Adrenal gland (tissue), 12 donors: Measurements from ENCODE around the gene RNF135. TPM values are rescaled to one million over a fixed set of nuclear protein-coding genes. Genes with fewer than 3 reads are reported as not detected.
"Not testable (repeated sequence)": the region's sequence is repeated elsewhere in the genome, so short reads cannot be mapped to it uniquely, and the experiment has no call there.

Source experiments
- DNase-seq, 7 donors: peaks; one replicate each; pipeline ENCODE4 v3.0.0-alpha.2; 2019 to 2020
- H3K27ac ChIP-seq, 5 donors: fragments of 200-600 bp; sonication (generic) in 4 of 5; 1 replicate in 3 of 5; 2 replicates in 2 of 5; pipeline versions ENCODE4 v1.5.1 to v1.8.0; 2016 to 2020; ENCODE audit warnings: mild to moderate bottlenecking in 1 of 5
- H3K27me3 ChIP-seq: fragments of 200-600 bp; 2 replicates; pipeline ENCODE4 v1.8.0; 2021
- H3K36me3 ChIP-seq, 2 donors: fragments of 200-600 bp; replicated peaks in 1 of 2; 1 replicate in 1 of 2; 2 replicates in 1 of 2; pipeline versions ENCODE4 v1.5.1 to v1.8.0; 2018 to 2022
- H3K4me1 ChIP-seq, 2 donors: fragments of 200-600 bp; replicated peaks in 1 of 2; 1 replicate in 1 of 2; 2 replicates in 1 of 2; pipeline versions ENCODE4 v1.5.1 to v1.8.0; 2018 to 2021
- H3K4me3 ChIP-seq, 4 donors: fragments of 200-600 bp; sonication (generic) in 3 of 4; one replicate each; pipeline ENCODE4 v1.5.1; 2016 to 2018
- H3K9me3 ChIP-seq, 3 donors: fragments of 200-600 bp; sonication (generic) in 1 of 3; replicated peaks in 1 of 3; 1 replicate in 2 of 3; 2 replicates in 1 of 3; pipeline versions ENCODE4 v1.5.1 to v1.8.0; 2016 to 2021
- CTCF ChIP-seq, 6 experiments: fragments of 450-650 bp in 4 of 6; fragments of 200-600 bp in 2 of 6; sonication (generic) in 1 of 6; IDR thresholded peaks; 1 replicate in 5 of 6; 2 replicates in 1 of 6; pipeline versions ENCODE4 v1.5.1 to v1.8.0; 2016 to 2021; ENCODE audit warnings: antibody characterized with exemption in 6 of 6, mild to moderate bottlenecking in 2 of 6, moderate library complexity in 1 of 6
- POLR2A ChIP-seq, 2 donors: fragments of 450-650 bp; IDR thresholded peaks; one replicate each; pipeline ENCODE4 v1.6.1; 2017; ENCODE audit warnings: antibody characterized with exemption in 2 of 2, mild to moderate bottlenecking in 2 of 2, moderate library complexity in 1 of 2
- WGBS, 4 donors: extraction: QIAGEN DNeasy Blood & Tissue Kit in 2 of 4; methylation state at CpG; one replicate each; pipeline versions ENCODE4 v1.1.5 to v1.1.7; 2013 to 2017; 5-methylcytosine and 5-hydroxymethylcytosine counted together
- intact Hi-C, 2 donors: fragments of 100-400 bp; cut with DNase I; formaldehyde crosslinking; loops; one replicate each; pipeline versions ENCODE4 v1.14.1 to v1.15.0; 2022 to 2023
- polyA plus RNA-seq, 3 donors: library from polyadenylated mRNA; stranded (reverse); fragments of 200-250 nt in 2 of 3; fragments of 350-450 nt in 1 of 3; fragmentation: Illumina TruSeq in 1 of 3; extraction: RNeasy Lipid Tissue Mini Kit (QIAGEN cat#74804) in 1 of 3; gene quantifications; one replicate each; pipeline ENCODE4 v1.2.3, GENCODE V29; 2013 to 2014
- total RNA-seq, 9 donors: library from RNA; depleted of rRNA in 4 of 9; stranded (reverse); fragments of >200 nt in 4 of 9; fragments of 120-200 nt in 1 of 9; fragmentation: NEBNext Ultra II Directional in 1 of 9; extraction: Animal tissue kit (Norgen Biotek cat#: 25700) in 1 of 9; gene quantifications; one replicate each; pipeline versions ENCODE4 v1.1.0 to v1.2.4, GENCODE V29; 2013 to 2023
- donor health status: healthy with polysubstance abuse.
- donor health status: Bipolar disorder and iron deficiency.
- donor health status: DM: yes; HTN: yes; CAD: no.
- donor health status: DM: no; HTN: no; CAD: no.
- donor health status: DM: no; HTN: no; CAD: no.
- donor health status: DM: yes; HTN: yes; CAD: no.

Gene RNF135
- total and polyA plus RNA-seq, 12 donors = 7.4 to 35.6 (median 21.5) TPM

GRCh38 chr17:30975042-30975820 lies 4.4 kb downstream of the RNF135 start:
- no peak for TF ChIP-seq CTCF (IDR thresholded peaks at IDR 0.05)
- TF ChIP-seq POLR2A (IDR thresholded peaks at IDR 0.05) = no peak
- DNase-seq = no peak
- Histone ChIP-seq H3K36me3 (no peaks in the 10 kb centered on the region), H3K4me1 (peaks cover 0 to 15% of the 10 kb centered on the region in 2 donors), H3K4me3 (no peak overlapping the region), H3K27ac (no peak overlapping the region), H3K27me3 (no peaks in the 10 kb centered on the region), H3K9me3 (no peaks in the 10 kb centered on the region)
- intact Hi-C loops = no loop called here
- 90 to 99% (median 92%) methylated on average over 8 of the region's 8 CpGs for WGBS, 4 donors

- H3K4me3 ChIP-seq, H3K4me1 ChIP-seq, H3K9me3 ChIP-seq, DNase-seq, H3K36me3 ChIP-seq, H3K27ac ChIP-seq, intact Hi-C loops, H3K27me3 ChIP-seq: not testable (repeated sequence)
- 90 to 100% methylated on average over 3 to 7 of the region's 33 CpGs; no CpG with 5 or more reads in 2 of the 4 donors for WGBS, 4 donors
These were observed 9.1 kb downstream of the RNF135 start for GRCh38 chr17:30979919-30980318.

GRCh38 chr17:30981531-30982519 lies 11.0 kb downstream of the RNF135 start:
- H3K27me3 ChIP-seq = no peaks in the 10 kb centered on the region
- peaks cover 0 to 12% of the 10 kb centered on the region in 2 donors for H3K36me3 ChIP-seq
- no peaks in the 10 kb centered on the region for H3K9me3 ChIP-seq
- no peak for DNase-seq
- H3K4me1 ChIP-seq = no peaks in the 10 kb centered on the region
- no peak overlapping the region for H3K4me3 ChIP-seq
- 69 to 92% (median 85%) methylated on average over 5 to 8 of the region's 8 CpGs for WGBS, 4 donors
- TF ChIP-seq CTCF (IDR thresholded peaks at IDR 0.05) = no peak
- TF ChIP-seq POLR2A (IDR thresholded peaks at IDR 0.05) = no peak
- no peak overlapping the region for H3K27ac ChIP-seq
- intact Hi-C loops = no loop called here

- TF ChIP-seq CTCF (IDR thresholded peaks at IDR 0.05) (no peak), POLR2A (IDR thresholded peaks at IDR 0.05) (no peak)
- peaks cover 0 to 12% of the 10 kb centered on the region in 2 donors for H3K36me3 ChIP-seq
- DNase-seq = no peak
- intact Hi-C loops = no loop called here
- WGBS, 4 donors = 88 to 100% (median 90%) methylated on average over 1 of the region's 1 CpG
- no peaks in the 10 kb centered on the region for H3K27me3 ChIP-seq
- no peaks in the 10 kb centered on the region for H3K9me3 ChIP-seq
- no peak overlapping the region for H3K4me3 ChIP-seq
- H3K27ac ChIP-seq = no peak overlapping the region
- no peaks in the 10 kb centered on the region for H3K4me1 ChIP-seq
These were observed 12.0 kb downstream of the RNF135 start for GRCh38 chr17:30982855-30983254.
